Ishikawa (cell line): ENCODE data around the gene PLCB4.

Experiments used
- CEBPB ChIP-seq: IDR thresholded peaks from 2 replicates; pipeline ENCODE4 v1.6.1; 2012
- CREB1 ChIP-seq: IDR thresholded peaks from 2 replicates; pipeline ENCODE4 v1.6.1; 2012; ENCODE audit warnings: low read depth
- EGR1 ChIP-seq: IDR thresholded peaks from 2 replicates; pipeline ENCODE4 v1.6.1; 2012
- FOXM1 ChIP-seq: IDR thresholded peaks from 2 replicates; pipeline ENCODE4 v1.6.1; 2012; ENCODE audit warnings: low read depth, borderline replicate concordance
- MAX ChIP-seq: IDR thresholded peaks from 2 replicates; pipeline ENCODE4 v1.6.1; 2012
- NFIC ChIP-seq: IDR thresholded peaks from 2 replicates; pipeline ENCODE4 v1.6.1; 2012
- RAD21 ChIP-seq: IDR thresholded peaks from 2 replicates; pipeline ENCODE4 v1.6.1; 2012; ENCODE audit warnings: low read depth
- TAF1 ChIP-seq: IDR thresholded peaks from 2 replicates; pipeline ENCODE4 v1.6.1; 2012; ENCODE audit warnings: low read depth, mild to moderate bottlenecking
- TF ChIP-seq, protein P1 (sequence below): IDR thresholded peaks from 2 replicates; pipeline ENCODE4 v1.6.1; 2012

- TF ChIP-seq NFIC (no peak), MAX (no peak), RAD21 (no peak), FOXM1 (no peak), CEBPB (no peak), TAF1 (no peak), CREB1 (no peak), EGR1 (no peak)
- TF ChIP-seq, protein P1, sequence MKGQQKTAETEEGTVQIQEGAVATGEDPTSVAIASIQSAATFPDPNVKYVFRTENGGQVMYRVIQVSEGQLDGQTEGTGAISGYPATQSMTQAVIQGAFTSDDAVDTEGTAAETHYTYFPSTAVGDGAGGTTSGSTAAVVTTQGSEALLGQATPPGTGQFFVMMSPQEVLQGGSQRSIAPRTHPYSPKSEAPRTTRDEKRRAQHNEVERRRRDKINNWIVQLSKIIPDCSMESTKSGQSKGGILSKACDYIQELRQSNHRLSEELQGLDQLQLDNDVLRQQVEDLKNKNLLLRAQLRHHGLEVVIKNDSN: no peak
Measured at GRCh38 chr20:9358001-9358400, 289.1 kb downstream of the PLCB4 start.
